Kidney (tissue), 14 donors: ENCODE measurements around the gene CD27. TPM values are rescaled to one million over a fixed set of nuclear protein-coding genes. Genes with fewer than 3 reads are reported as not detected.

ENCODE experiments used
- DNase-seq, 5 donors: peaks; one replicate each; pipeline ENCODE4 v3.0.0-alpha.2; 2013 to 2020
- FAIRE-seq: peaks from 2 replicates; lab custom pipeline; 2012; peaks lifted over from hg19 to GRCh38; lab: Jason Lieb, UNC
- H3K27ac ChIP-seq, 2 donors: one replicate each; pipeline ENCODE4 v1.7.0; 2013; ENCODE audit warnings: low read depth in 2 of 2, low read length in 2 of 2, inconsistent platforms in 1 of 2
- H3K27me3 ChIP-seq: one replicate; pipeline ENCODE4 v1.7.1; 2013; ENCODE audit warnings: low read length, inconsistent platforms; ENCODE audit not compliant: control insufficient read depth, insufficient read depth
- H3K36me3 ChIP-seq, 3 donors: one replicate each; pipeline versions ENCODE4 v1.7.0 to v1.7.1; 2013; ENCODE audit warnings: low read length in 3 of 3, control low read depth in 1 of 3, inconsistent platforms in 1 of 3; ENCODE audit not compliant: insufficient read depth in 3 of 3, control insufficient read depth in 2 of 3
- H3K4me1 ChIP-seq, 3 donors: one replicate each; pipeline versions ENCODE4 v1.7.0 to v1.7.1; 2013; ENCODE audit warnings: low read length in 3 of 3, inconsistent platforms in 1 of 3, low read depth in 1 of 3; ENCODE audit not compliant: control insufficient read depth in 2 of 3, insufficient read depth in 2 of 3
- H3K4me3 ChIP-seq, 3 donors: one replicate each; pipeline versions ENCODE4 v1.7.0 to v1.8.1; 2013; ENCODE audit warnings: low read length in 3 of 3, control low read depth in 1 of 3, inconsistent platforms in 1 of 3
- H3K9ac ChIP-seq, 3 donors: one replicate each; pipeline versions ENCODE4 v1.7.0 to v1.7.1; 2013; ENCODE audit warnings: low read length in 3 of 3, control low read depth in 1 of 3, inconsistent platforms in 1 of 3
- H3K9me3 ChIP-seq, 3 donors: one replicate each; pipeline versions ENCODE4 v1.7.0 to v1.7.1; 2013; ENCODE audit warnings: low read length in 3 of 3, control low read depth in 1 of 3, inconsistent platforms in 1 of 3; ENCODE audit not compliant: control insufficient read depth in 2 of 3, insufficient read depth in 1 of 3
- intact Hi-C: fragments of 100-400 bp; cut with DNase I; formaldehyde crosslinking; loops from one replicate; pipeline ENCODE4 v1.11.1; 2022
- polyA plus RNA-seq: library from polyadenylated mRNA; stranded (reverse); fragments of 350-450 nt; fragmentation: Illumina TruSeq; extraction: RNeasy Lipid Tissue Mini Kit (QIAGEN cat#74804); gene quantifications from one replicate; pipeline ENCODE4 v1.2.3, GENCODE V29; 2014; ENCODE audit warnings: low read depth, low replicate concordance; ENCODE audit not compliant: insufficient read depth
- total RNA-seq: library from RNA; stranded (reverse); fragmentation: NEBNext Ultra II Directional; extraction: Animal tissue kit (Norgen Biotek cat#: 25700); gene quantifications from one replicate; pipeline ENCODE4 v1.2.1, GENCODE V29; 2021
- TF ChIP-seq, protein P1 (sequence below): IDR thresholded peaks from 3 replicates; pipeline ENCODE4 v1.5.1; 2012; ENCODE audit warnings: mild to moderate bottlenecking, moderate library complexity, borderline replicate concordance; ENCODE audit not compliant: insufficient read depth; ENCODE audit errors: extremely low read depth
- donor health status: control.
- donor health status: control.
- donor health status: control.
- donor health status: control.
- donor health status: control.
- donor health status: DM: yes; HTN: yes; CAD: no.
- donor health status: Normal renal cell carcinoma (clear cell type).

Gene CD27
- total and polyA plus RNA-seq, 2 donors from 2014 or later = 6.6 TPM; not detected in 1

DNA sequence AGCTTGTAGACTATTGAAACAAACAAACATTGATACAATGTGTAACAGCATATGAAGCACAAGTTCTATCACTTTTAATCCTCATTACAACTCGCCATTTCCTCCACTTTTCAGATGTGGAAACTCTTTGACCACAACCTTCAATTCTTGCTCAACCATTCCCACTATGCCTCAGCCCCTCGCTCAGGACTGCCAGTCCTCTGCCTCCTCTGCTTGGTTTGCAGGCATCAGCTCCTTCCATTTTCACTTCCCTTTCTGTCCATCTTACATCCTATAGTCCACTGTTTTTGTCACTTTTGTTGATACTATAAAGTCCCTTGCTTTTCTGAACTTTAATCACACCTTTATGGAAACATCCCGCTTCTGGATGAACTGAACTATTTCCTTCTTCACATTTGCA, 28.2 kb upstream of the CD27 start:
- TF ChIP-seq, protein P1, sequence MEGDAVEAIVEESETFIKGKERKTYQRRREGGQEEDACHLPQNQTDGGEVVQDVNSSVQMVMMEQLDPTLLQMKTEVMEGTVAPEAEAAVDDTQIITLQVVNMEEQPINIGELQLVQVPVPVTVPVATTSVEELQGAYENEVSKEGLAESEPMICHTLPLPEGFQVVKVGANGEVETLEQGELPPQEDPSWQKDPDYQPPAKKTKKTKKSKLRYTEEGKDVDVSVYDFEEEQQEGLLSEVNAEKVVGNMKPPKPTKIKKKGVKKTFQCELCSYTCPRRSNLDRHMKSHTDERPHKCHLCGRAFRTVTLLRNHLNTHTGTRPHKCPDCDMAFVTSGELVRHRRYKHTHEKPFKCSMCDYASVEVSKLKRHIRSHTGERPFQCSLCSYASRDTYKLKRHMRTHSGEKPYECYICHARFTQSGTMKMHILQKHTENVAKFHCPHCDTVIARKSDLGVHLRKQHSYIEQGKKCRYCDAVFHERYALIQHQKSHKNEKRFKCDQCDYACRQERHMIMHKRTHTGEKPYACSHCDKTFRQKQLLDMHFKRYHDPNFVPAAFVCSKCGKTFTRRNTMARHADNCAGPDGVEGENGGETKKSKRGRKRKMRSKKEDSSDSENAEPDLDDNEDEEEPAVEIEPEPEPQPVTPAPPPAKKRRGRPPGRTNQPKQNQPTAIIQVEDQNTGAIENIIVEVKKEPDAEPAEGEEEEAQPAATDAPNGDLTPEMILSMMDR = no peak

GRCh38 chr12:6418796-6419195, 26.0 kb upstream of the CD27 start:
- no peak for FAIRE-seq
- Histone ChIP-seq H3K36me3 (peaks cover 0 to 2% (median 0%) of the 10 kb centered on the region in 3 donors), H3K9ac (no peak overlapping the region), H3K9me3 (no peaks in the 10 kb centered on the region), H3K4me1 (peaks cover 0 to 2% (median 1%) of the 10 kb centered on the region in 3 donors), H3K27ac (no peak overlapping the region), H3K27me3 (no peaks in the 10 kb centered on the region), H3K4me3 (no peak overlapping the region)
- TF ChIP-seq, protein P1 = no peak
- intact Hi-C loops = loop anchor here (10.0 kb wide), 1 partner anchor 46 kb away; no protein-coding TSS in a partner anchor
- no peak for DNase-seq

More for the DNA sequence above, 28.2 kb upstream of the CD27 start:
- Histone ChIP-seq H3K4me3 (no peak overlapping the region), H3K27me3 (no peaks in the 10 kb centered on the region), H3K36me3 (peaks cover 0 to 2% (median 0%) of the 10 kb centered on the region in 3 donors), H3K4me1 (no peaks in the 10 kb centered on the region), H3K9me3 (no peaks in the 10 kb centered on the region), H3K9ac (no peak overlapping the region), H3K27ac (no peak overlapping the region)
- intact Hi-C loops = loop anchor here (10.0 kb wide), 1 partner anchor 48 kb away; no protein-coding TSS in a partner anchor
- no peak for DNase-seq
- no peak for FAIRE-seq

GRCh38 chr12:6420364-6420763, 24.4 kb upstream of the CD27 start:
- H3K9me3 ChIP-seq = no peaks in the 10 kb centered on the region
- no peak for DNase-seq
- H3K4me1 ChIP-seq = peaks cover 0 to 4% (median 4%) of the 10 kb centered on the region in 3 donors
- no peak overlapping the region for H3K4me3 ChIP-seq
- FAIRE-seq = no peak
- H3K9ac ChIP-seq = no peak overlapping the region
- no peaks in the 10 kb centered on the region for H3K36me3 ChIP-seq
- TF ChIP-seq, protein P1 = no peak
- no peak overlapping the region for H3K27ac ChIP-seq
- H3K27me3 ChIP-seq = no peaks in the 10 kb centered on the region
- intact Hi-C loops = no loop called here
